DOHH2 (cell line): Measurements from ENCODE around the gene DNAAF9.

Experiments
- H3F3A ChIP-seq: fragments of 200-600 bp; sonication (generic), shearing (Covaris generic); 2 replicates; pipeline ENCODE4 v1.6.0; 2016; ENCODE audit warnings: antibody characterized with exemption, mild to moderate bottlenecking; ENCODE audit not compliant: control insufficient read depth, insufficient read depth
- H3K27ac ChIP-seq: fragments of 200-600 bp; sonication (generic); 2 replicates; pipeline ENCODE4 v1.5.1; 2014; ENCODE audit warnings: low read depth, mild to moderate bottlenecking, low read length, moderate library complexity
- H3K27me3 ChIP-seq: fragments of 200-600 bp; sonication (generic); 2 replicates; pipeline ENCODE4 v1.6.1; 2014; ENCODE audit warnings: mild to moderate bottlenecking, low read length, mixed read lengths; ENCODE audit not compliant: control insufficient read depth
- H3K36me3 ChIP-seq: fragments of 200-600 bp; sonication (generic); 2 replicates; pipeline ENCODE4 v1.6.1; 2014; ENCODE audit warnings: mild to moderate bottlenecking, low read length, moderate library complexity, mixed read lengths; ENCODE audit not compliant: control insufficient read depth
- H3K4me1 ChIP-seq: fragments of 200-600 bp; sonication (generic); 2 replicates; pipeline ENCODE4 v1.6.1; 2014; ENCODE audit warnings: mild to moderate bottlenecking, low read length, mixed read lengths; ENCODE audit not compliant: control insufficient read depth
- H3K4me2 ChIP-seq: fragments of 200-600 bp; sonication (generic); 2 replicates; pipeline ENCODE4 v1.6.0; 2014; ENCODE audit warnings: mild to moderate bottlenecking, low read length, moderate library complexity
- H3K4me3 ChIP-seq: fragments of 200-600 bp; sonication (generic); 2 replicates; pipeline ENCODE4 v1.5.1; 2014; ENCODE audit warnings: mild to moderate bottlenecking, low read length, mixed read lengths
- H3K79me2 ChIP-seq: fragments of 200-600 bp; sonication (generic); 2 replicates; pipeline ENCODE4 v1.6.1; 2014; ENCODE audit warnings: mild to moderate bottlenecking, low read length, mixed read lengths; ENCODE audit not compliant: control insufficient read depth
- H3K9me2 ChIP-seq: fragments of 200-600 bp; sonication (generic); replicated peaks from 2 replicates; pipeline ENCODE4 v1.6.1; 2014; ENCODE audit warnings: mild to moderate bottlenecking, low read length, mixed read lengths; ENCODE audit not compliant: control insufficient read depth
- H3K9me3 ChIP-seq: fragments of 200-600 bp; sonication (generic); 2 replicates; pipeline ENCODE4 v1.6.1; 2014; ENCODE audit warnings: antibody characterized with exemption, low read length, mixed read lengths; ENCODE audit not compliant: control insufficient read depth, insufficient read depth
- H4K20me1 ChIP-seq: fragments of 200-600 bp; sonication (generic); 2 replicates; pipeline ENCODE4 v1.6.0; 2014; ENCODE audit warnings: low read depth, mild to moderate bottlenecking, antibody characterized with exemption, low read length, moderate library complexity; ENCODE audit not compliant: control insufficient read depth, insufficient read depth
- EZH2phosphoT487 ChIP-seq: fragments of 200-600 bp; sonication (generic); IDR thresholded peaks from 2 replicates; pipeline ENCODE4 v1.6.1; 2017; ENCODE audit warnings: borderline replicate concordance, mild to moderate bottlenecking, antibody characterized with exemption, low read length, moderate library complexity, mixed read lengths
- TF ChIP-seq, protein P1 (sequence below): fragments of 200-600 bp; sonication (generic); IDR thresholded peaks from one replicate; pipeline ENCODE4 v1.5.1; 2014; ENCODE audit warnings: antibody characterized with exemption, mild to moderate bottlenecking, low read depth, low read length; ENCODE audit not compliant: poor library complexity, severe bottlenecking

Gene DNAAF9

DNA sequence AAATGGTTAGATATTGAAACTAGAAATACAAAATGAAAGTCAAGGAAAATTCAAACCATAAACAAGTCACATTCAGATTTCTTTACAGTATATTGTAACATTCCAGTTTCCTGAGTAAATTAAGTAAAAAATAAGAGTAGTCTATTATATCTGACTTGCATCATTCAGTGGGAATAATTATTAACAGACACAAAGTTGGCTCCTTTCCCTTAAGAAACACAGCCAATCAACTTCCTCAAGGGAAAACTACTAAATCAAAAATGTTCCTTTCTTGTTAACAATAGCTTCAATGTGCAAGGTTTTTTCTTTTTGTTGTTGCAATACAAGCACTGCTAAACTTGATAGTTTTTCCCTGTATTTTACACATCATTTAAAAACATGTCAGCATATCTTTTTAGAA, 33.2 kb downstream of the DNAAF9 start:
- TF ChIP-seq, protein P1, sequence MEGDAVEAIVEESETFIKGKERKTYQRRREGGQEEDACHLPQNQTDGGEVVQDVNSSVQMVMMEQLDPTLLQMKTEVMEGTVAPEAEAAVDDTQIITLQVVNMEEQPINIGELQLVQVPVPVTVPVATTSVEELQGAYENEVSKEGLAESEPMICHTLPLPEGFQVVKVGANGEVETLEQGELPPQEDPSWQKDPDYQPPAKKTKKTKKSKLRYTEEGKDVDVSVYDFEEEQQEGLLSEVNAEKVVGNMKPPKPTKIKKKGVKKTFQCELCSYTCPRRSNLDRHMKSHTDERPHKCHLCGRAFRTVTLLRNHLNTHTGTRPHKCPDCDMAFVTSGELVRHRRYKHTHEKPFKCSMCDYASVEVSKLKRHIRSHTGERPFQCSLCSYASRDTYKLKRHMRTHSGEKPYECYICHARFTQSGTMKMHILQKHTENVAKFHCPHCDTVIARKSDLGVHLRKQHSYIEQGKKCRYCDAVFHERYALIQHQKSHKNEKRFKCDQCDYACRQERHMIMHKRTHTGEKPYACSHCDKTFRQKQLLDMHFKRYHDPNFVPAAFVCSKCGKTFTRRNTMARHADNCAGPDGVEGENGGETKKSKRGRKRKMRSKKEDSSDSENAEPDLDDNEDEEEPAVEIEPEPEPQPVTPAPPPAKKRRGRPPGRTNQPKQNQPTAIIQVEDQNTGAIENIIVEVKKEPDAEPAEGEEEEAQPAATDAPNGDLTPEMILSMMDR: no peak
- TF ChIP-seq EZH2phosphoT487: no peak
- Histone ChIP-seq H4K20me1 (no peaks in the 10 kb centered on the region), H3K79me2 (no peaks in the 10 kb centered on the region), H3K9me3 (no peaks in the 10 kb centered on the region), H3K36me3 (no peaks in the 10 kb centered on the region), H3K27ac (no peak overlapping the region), H3K9me2 (no peaks in the 10 kb centered on the region), H3K27me3 (peaks cover 13% of the 10 kb centered on the region; the same call in 1 of the 2 replicates), H3K4me2 (no peak overlapping the region), H3F3A (no peaks in the 10 kb centered on the region), H3K4me1 (no peaks in the 10 kb centered on the region), H3K4me3 (no peak overlapping the region)

DNA sequence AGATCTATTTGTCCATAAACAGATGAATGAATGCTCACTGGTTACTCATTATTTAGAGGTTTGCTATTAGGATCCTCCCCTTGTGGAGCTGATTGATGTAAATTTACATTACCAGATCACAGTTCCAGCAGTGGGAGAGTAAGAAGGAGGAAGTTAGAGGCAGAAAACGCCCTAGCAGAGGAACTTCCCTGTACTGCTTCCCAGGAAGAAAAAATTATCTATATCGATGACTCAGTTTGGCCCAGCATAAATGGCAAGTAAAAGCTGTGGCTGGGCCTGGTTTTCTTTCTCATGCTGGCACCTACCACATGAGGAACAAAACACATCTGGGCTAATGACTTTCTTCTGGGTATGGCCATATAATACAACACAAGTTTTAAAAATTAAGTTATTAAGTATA, 35.7 kb downstream of the DNAAF9 start:
- no peaks in the 10 kb centered on the region for H3F3A ChIP-seq
- peaks cover 16% of the 10 kb centered on the region for H3K27me3 ChIP-seq
- no peak overlapping the region for H3K4me2 ChIP-seq
- H3K36me3 ChIP-seq: no peaks in the 10 kb centered on the region
- no peak overlapping the region for H3K4me3 ChIP-seq
- H4K20me1 ChIP-seq: no peaks in the 10 kb centered on the region
- no peak for TF ChIP-seq EZH2phosphoT487
- TF ChIP-seq, protein P1: no peak
- no peaks in the 10 kb centered on the region for H3K9me2 ChIP-seq
- no peaks in the 10 kb centered on the region for H3K4me1 ChIP-seq
- H3K27ac ChIP-seq: no peak overlapping the region
- H3K9me3 ChIP-seq: no peaks in the 10 kb centered on the region
- H3K79me2 ChIP-seq: no peaks in the 10 kb centered on the region

DNA sequence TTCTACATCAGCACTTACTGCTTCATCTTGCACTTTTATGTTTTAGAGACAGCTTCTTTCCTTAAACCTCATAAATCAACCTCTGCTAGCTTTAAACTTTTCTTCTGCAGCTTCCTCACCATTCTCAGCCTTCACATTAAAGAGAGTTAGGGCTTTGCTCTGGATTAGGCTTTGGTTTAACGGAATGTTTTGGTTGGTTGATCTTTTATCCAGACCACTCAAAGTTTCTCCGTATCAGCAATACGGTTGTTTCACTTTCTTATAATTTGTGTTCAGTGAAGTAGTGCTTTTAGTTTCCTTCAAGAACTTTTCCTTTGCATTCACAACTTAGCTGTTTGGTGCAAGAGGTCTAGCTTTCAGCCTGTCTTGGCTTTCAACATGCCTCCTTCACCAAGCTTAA, 40.4 kb downstream of the DNAAF9 start:
- Histone ChIP-seq H3K4me2 (no peak overlapping the region), H3K27ac (no peak overlapping the region), H3K9me2 (no peaks in the 10 kb centered on the region), H3K4me3 (no peak overlapping the region), H3K4me1 (no peaks in the 10 kb centered on the region), H3K79me2 (no peaks in the 10 kb centered on the region), H3F3A (no peaks in the 10 kb centered on the region), H3K9me3 (no peaks in the 10 kb centered on the region), H3K27me3 (peaks cover 11% of the 10 kb centered on the region; the same call in 1 of the 2 replicates), H3K36me3 (no peaks in the 10 kb centered on the region), H4K20me1 (no peaks in the 10 kb centered on the region)
- TF ChIP-seq, protein P1: no peak
- TF ChIP-seq EZH2phosphoT487: no peak
